GM21576 (cell line): ENCODE results near the gene EXOC6.

Experiments used
- ATAC-seq: cut with Tn5 transposase; IDR thresholded peaks from one replicate; pipeline ENCODE4 v1.9.1; 2021; ENCODE audit warnings: mild to moderate bottlenecking, moderate library complexity; ENCODE audit not compliant: unreplicated experiment

The EXOC6 gene

GRCh38 chr10:92848441-92849233, at the start of gene EXOC6:
Gene EXOC6, plus strand, starts transcription at chr10:92848520. Its CDS starts 14 bp downstream, at chr10:92848534.
- ATAC-seq: peak; percentile 67

GRCh38 chr10:92799568-92799967, 48.8 kb upstream of the EXOC6 start:
- ATAC-seq: no peak

- ATAC-seq: no peak
Measured at GRCh38 chr10:92800134-92800733, 48.1 kb upstream of the EXOC6 start.

GRCh38 chr10:92801978-92802872, 46.1 kb upstream of the EXOC6 start:
- ATAC-seq: no peak

- no peak for ATAC-seq
Measured at GRCh38 chr10:92809840-92810239, 38.5 kb upstream of the EXOC6 start.

- ATAC-seq: no peak
Measured at GRCh38 chr10:92810934-92811532, 37.3 kb upstream of the EXOC6 start.

- no peak for ATAC-seq
Measured at GRCh38 chr10:92811986-92812385, 36.3 kb upstream of the EXOC6 start.

GRCh38 chr10:92813979-92814378, 34.3 kb upstream of the EXOC6 start:
- no peak for ATAC-seq

- ATAC-seq: no peak
Measured at GRCh38 chr10:92814790-92815189, 33.5 kb upstream of the EXOC6 start.

GRCh38 chr10:92816091-92816531, 32.2 kb upstream of the EXOC6 start:
- ATAC-seq: no peak

GRCh38 chr10:92822060-92822634, 26.2 kb upstream of the EXOC6 start:
- ATAC-seq: no peak

GRCh38 chr10:92822964-92823363, 25.4 kb upstream of the EXOC6 start:
- no peak for ATAC-seq

GRCh38 chr10:92826061-92826460, 22.3 kb upstream of the EXOC6 start:
- no peak for ATAC-seq

GRCh38 chr10:92826504-92826903, 21.8 kb upstream of the EXOC6 start:
- ATAC-seq: no peak

GRCh38 chr10:92829042-92829785, 19.1 kb upstream of the EXOC6 start:
- no peak for ATAC-seq

- no peak for ATAC-seq
Measured at GRCh38 chr10:92829786-92830377, 18.4 kb upstream of the EXOC6 start.

GRCh38 chr10:92830478-92831389, 17.6 kb upstream of the EXOC6 start:
- ATAC-seq: no peak

GRCh38 chr10:92832121-92832520, 16.2 kb upstream of the EXOC6 start:
- no peak for ATAC-seq
